Skin of body (tissue), 2 donors: ENCODE measurements around the gene MED13L. TPM values are rescaled to one million over a fixed set of nuclear protein-coding genes. Genes with fewer than 3 reads are reported as not detected.

Experiments
- DNase-seq: peaks from one replicate; lab custom pipeline; 2025; lab: John Stamatoyannopoulos, UW
- total RNA-seq: library from RNA; depleted of rRNA; stranded (reverse); fragments of >200 nt; gene quantifications from one replicate; pipeline ENCODE4 v1.2.3, GENCODE V29; 2014

Gene MED13L
- total RNA-seq, 1 donor from 2014 or later, result 171 TPM

DNA sequence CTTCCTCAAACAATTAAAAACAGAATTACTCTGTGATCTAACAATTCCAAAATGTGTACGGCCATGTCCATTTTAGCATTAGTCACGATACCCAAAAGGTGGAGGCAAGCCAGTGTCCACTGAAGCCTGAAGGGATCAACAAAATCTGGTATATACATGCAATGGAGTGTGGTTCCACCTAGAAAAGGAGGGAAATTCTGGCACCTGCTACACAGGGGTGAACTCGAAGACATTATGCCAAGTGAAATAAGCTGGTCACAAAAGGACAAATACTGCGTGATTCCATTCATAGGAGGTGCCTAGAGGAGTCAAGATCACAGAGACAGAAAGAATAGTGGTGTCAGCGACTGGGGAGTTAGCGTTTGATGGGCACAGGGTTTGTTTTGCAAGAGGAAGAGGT lies 331.4 kb downstream of the MED13L start:
- no peak for DNase-seq

DNA sequence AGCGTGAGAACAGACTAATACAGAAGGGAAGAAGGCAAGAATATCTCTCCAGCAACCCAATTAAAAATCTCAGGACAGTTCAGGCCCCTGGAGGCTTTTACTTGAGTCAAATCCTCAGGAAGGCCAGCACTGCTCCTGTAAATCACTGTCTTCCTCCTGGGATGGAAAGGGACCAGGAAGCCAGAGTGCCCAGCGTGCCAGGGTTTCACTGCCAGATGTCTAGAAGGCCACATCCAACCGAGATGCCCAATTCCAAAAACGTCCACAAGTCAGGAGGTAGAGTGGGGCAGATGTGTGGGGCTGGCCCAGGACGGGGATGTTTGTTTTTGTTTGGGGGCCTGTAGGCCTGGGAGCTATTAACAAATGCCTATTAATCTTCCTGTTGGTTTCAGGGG lies 332.0 kb downstream of the MED13L start:
- DNase-seq, result no peak

DNA sequence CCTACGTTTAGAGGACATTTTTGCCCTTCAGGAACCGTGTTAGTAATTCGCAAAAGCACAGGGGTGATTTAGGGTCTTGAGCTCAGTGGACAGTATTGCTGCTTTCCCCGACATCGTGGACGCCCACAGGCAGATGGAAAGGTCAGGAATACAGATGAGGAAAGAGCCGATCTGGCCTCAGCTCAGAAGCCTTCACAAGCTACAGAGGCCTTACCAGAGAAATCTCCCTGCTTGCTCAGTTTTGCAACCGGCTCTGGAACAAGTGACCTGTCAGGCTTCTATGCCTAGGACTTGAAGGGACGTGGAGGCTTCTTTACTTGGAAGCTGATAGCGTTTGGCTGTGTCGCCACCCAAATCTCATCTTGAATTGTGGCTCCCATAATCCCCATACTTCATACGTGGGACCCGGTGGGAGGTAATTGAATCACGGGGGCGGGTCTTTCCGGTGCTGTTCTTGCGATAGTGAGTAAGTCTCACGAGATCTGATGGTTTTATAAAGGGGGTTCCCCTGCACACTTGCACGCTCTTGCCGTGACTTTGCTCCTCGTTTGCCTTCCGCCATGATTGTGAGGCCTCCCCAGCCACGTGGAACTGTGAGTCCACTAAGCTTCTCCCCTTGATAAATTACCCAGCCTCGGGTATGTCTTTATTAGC lies 332.5 kb downstream of the MED13L start:
- no peak for DNase-seq

DNA sequence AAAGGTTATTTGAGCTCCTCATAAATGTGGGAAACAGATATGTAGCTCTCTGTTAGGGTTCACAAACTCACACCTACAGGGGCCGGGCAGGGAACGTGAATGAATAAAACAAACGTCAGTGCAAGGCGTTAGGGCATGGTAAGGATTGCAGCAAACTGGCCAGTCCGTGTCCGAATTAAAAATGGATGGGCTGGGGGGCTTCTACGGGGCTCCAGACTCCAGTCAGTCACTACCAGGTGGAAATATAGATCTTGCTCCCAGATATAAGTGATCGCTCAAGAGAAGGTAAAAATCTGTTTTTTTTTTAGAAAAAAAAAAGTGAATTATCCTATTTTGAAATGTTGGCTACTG lies 333.1 kb downstream of the MED13L start:
- no peak for DNase-seq

DNA sequence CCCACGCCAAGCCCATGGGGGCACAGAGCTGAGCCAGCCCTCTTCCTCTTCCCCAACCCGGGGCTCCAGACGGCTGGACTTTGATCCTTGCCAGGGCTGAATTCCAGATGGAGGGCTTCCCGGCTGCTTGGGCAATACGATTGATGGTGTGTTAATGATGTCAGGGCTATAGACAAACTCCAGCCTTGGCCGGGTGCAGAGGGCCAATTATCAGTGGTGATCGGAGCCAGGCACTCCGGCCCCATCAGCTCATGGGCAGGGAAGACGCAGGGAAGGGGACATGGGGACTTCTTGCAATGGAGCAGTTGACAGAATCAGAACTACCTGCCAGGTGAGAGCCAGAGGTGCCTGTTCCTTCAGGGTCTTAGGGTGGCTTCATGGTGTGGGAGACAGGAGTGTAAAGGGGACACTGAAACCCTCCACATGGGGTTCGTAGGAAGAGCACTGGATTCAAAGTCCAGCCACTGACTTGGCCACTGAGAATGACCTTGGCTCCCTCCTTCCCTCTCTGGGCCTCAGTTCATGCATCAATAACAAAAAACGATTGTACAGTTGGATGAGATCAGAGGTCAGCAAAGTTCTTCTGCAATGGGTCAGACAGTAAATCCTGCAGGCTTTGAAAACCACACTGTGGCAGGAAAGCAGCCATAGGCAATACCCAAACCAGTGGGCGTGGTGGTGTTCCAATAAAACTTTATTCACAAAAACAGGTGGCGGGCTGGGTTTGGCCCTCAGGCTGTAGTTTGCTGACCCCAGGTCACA lies 333.7 kb downstream of the MED13L start:
- no peak for DNase-seq

DNA sequence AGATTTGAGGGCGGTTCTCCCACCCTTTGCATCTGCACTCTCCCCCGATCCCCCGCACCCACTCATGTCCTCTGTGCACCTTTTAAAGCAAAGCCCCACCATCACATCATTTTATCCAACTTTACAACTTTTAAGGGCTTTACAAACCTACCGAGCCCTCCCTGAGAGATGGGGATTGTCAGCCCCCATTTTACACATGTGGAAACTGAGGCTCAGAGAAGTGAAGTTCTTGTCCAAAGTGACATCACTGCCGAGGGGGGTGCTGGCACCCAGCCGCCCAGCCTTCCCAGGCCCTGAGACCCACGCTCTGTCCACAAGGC lies 334.2 kb downstream of the MED13L start:
- DNase-seq, result no peak

DNA sequence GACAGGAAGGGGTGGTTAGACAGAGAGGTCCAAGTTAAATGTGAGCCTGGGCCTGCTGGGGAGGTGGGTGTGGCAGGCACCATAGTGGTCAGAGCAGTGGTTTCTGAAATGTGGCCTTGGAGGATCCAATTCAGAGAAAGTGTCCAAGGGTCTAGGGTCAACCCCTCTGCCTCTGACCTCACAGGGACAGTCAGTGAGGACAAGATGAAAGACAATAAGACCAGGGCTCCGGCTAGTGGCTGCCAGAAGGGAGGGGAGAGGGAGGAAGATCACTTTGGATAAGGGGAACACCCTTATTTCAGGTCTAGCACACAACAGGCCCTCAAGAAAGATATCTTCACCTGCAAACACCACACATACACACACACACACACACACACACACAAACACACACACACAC lies 335.1 kb downstream of the MED13L start:
- no peak for DNase-seq

DNA sequence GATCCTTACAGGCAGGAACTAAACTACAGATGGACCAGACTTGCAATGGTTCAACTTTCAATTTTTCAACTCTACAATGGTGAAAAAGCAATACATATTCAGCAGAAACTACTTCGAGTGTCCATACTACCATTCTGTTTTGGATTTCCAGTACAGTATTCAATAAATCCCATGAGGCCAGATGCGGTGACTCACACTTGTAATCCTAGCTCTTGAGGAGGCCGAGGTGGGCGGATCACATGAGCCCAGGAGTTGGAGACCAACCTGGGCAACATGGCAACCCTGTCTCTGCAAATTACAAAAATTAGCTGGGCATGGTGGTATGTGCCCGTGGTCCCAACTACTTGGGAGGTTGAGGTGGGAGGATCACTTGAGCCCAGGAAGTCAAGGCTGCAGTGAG lies 336.1 kb downstream of the MED13L start:
- no peak for DNase-seq

DNA sequence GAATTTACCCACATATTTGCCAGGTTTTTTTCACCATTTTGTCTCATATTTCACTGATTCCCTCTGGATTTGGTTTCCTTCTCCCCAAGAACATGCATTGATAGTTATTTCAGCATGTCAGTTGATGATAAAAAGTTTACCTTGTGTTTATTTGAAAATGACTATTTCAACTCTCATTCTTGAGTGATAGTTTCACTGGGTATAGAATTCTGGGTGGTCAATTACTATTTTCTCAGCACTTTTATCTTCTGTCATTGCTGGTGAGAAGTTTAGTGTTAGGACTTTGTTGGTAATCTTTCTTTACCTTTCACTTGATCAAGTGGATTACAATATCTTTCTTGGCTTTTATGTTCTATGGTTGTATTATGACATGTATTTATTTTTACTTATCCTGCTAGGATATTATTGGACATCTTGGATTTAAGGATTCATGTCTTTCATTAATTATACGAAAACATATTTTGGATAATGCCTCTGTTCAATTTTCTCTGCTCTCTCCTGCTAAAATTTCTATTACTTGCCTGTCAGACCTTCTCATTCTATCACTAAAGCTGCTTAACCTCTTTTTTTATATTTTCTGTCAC lies 338.6 kb downstream of the MED13L start:
- no peak for DNase-seq

DNA sequence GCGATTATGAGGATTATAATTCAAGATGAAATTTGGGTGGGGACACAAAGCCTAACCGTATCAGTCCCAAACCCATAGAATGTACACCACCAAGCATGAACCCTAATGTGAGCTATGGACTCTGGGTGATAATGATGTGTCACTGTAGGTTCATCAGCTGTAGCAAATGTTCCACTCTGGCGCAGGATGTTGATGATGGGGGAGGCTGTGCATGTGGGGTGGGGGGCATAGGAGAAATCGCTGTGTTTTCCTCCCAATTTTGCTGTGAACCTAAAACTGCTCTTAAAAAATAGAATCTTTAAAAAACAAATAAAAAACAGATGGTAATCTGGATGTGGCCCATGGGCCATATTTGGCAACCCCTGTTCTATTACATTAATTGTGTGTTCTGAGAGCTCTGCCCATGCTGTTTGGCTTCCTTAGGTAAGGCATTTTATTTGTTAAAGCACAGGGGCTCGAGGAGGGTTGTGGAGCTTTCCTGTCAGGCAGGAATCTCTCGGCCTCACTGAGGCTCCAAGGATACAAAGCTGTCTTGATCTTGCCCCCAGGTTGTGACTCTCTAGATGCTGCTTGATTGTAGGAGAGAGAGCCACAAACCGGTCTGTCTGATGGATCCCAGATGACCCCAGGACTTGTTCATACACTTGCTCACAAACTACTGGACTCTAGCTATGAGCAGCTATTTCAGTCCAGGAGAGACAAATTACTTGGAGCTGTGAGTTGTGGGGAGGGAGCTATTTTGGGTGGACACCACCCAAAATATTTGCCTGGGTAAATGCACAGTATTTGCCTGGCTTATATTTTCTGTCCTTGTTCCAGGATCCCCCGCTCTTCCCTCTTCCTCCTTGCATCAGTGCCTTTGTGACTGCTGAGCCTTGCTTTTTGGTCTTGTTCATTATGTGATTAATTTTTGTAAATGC lies 340.2 kb downstream of the MED13L start:
- no peak for DNase-seq

DNA sequence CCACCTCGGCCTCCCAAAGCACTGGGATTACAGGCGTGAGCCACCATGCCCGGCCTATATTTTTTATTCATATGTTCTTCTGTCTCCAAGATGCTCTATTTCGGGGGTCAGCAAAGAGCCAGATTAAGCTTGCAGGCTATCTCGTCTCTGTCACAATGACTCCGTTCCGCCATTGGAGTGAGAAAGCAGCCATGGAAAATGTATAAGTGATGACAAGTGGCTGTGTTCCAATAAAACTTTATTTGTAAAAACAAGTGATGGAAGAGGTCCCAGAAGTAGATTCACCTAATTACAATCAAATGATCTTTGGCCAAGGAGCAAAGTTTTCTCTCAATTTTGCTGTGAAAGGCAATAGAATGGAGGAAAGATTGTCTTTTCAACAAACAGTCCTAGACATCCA lies 342.6 kb downstream of the MED13L start:
- no peak for DNase-seq

DNA sequence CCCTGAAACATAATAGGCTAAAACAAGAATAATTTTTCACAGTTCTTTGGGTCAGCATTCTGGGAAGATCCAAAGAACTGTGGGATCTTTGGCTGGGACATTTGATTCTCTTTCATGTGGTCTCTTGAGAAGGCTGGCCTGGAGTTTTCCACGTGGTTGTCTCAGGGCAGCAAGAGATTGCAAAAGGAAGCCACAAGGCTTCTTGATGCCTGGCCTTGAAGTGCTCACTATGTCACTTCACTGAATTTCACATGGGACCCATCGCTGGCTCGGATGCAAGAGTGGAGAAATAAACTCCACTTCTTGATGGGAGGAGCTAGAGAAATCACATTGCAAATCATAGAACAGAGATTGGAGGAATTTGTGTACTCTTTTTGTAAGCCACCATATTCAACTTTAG lies 343.4 kb downstream of the MED13L start:
- DNase-seq, result no peak

DNA sequence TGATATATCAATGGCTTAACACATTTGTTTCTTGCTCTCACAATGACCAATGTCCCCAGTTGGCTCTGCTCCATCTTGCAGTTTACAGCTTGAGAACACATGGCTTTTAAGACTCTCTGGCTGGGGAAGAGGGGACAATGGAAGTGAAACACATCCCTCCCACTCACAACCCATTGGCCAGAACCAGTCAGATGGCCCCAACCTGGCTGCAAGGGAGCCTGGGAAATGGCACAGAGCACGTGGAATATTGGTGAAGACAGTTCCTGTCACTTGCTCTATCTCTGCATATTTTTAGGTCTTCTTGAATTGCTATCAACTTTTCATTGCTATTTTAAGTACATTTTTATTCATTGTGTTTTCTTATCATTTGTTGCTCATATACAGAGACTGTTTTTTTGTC lies 345.4 kb downstream of the MED13L start:
- no peak for DNase-seq

DNA sequence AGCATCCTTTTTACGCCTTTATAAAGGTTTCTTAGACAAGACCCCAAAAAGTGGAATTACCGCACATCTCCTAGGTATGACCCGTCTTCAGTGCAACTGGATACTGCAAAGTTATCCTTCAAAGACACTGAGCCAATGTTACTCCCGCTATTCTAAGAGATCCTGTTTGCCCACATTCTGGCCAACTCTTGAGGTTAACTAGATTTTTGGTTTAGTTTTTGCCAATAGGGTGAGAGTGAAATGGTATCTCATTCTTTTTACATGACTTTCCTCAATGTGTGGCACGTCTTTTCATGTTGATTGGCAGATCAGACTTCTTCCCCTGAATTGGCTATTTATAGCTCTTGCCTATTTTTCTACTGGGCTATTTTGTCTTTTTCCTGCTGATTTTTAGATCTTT lies 347.2 kb downstream of the MED13L start:
- no peak for DNase-seq

DNA sequence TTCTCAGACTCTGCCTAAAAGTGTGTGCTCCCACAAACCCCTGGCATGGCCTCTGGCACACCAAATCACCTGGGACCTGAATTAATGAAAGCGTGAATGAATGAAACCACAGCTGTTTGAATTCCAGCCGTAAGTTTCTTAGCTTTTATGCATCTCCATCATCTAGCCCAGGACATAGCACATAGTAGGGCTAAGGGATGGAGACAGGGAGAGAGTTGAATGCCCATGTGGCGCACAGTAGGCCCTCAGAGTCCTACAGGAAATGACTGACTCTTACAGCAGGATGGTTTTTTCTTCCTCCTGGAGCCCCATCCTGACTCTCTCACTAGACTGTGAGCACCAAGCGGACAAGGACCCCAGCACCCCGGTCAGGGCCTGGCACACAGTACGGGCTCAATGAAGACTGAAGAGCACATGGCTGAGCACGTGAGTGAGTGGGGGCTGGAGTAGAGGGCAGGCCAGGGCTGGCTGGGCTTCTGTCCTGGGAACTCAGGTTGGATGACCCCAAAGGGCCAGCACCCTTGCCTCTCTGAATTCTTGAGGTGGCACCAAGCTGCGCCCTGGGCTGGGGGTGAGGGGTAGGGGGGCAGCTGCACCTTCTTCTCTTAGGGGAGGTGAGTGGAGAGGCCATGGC lies 351.3 kb downstream of the MED13L start:
- DNase-seq, result no peak

DNA sequence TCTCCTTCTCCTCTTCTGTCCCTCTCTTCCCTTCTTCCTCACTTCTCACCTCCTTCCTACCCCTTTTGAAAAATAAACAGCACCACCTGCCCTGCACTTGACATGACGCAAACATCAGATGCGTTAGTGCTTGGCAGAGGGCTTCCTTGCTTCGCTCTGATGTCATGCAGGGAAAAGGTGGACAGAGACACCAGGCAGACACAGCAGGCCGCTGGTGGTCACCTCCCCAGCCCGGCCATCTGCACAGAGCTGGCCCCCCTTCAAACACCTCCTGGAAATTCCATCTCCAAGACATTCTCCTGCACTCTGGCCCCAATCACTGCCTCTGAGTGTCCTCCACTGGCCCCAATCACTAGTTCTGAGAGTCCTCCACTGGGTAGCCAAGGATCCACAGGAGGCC lies 353.6 kb downstream of the MED13L start:
- no peak for DNase-seq

DNA sequence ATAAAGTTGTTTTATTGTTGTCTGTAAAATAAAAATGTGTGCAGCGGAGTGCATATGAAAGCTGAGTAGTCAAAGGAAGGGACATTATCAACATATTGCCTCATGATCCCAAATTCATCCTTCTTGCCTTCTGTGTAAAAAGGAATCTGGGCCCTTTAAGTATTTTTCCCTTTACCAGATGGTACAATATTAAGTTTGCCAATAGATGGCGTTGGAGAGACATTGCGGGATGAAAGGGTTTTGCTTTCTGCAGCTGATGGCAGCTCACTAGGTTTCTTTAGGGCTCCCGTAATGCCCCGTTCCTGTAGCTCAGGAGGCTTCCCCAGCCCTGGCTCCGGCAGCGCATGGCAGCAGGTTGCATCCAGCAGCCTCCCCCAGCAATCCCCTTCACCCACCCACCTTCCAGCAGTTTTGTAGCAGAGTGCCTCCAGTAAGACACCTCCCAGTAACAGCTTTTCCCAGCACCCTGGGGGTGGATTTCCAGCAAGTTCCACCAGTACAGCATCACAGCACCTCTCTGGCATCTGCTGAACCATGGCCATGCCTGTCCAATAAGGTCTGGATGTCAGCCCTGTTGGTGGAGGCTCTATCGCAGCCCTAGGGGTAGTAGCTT lies 354.4 kb downstream of the MED13L start:
- no peak for DNase-seq

DNA sequence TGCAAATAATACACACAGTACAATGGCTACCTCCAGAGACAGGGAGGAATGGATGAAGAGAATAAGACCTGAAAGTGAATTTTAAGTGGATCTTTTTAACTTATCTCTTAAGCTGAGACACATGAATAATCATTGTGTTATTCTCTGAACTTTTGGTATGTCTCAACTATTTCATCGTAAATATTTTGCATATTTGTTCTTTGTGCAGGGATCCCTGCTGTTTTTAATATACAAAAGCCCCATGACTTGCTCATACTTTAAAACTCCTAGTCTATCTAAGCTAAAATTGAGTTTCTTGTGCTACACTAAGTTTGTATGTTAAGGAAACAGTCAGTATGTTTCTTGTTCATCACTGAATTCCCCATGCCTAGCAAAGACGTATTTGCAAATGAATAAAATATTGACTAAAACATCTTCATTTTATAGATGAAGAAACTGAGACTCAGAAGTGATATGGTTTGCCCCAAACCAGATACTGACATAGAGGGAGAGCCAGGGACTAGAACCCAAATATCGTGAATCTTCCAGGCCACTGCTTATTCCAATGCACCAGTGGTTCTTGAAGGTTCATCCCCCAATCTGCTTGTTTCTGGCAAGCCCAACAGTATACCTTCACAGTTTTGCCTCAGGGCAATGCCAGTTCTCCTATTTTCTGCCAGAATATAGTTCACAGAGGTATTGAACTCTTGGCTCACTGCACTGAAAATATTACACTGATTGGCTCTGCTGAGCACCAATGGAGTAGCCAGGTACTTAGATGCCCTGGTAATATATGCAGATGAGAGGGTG lies 356.9 kb downstream of the MED13L start:
- no peak for DNase-seq

DNA sequence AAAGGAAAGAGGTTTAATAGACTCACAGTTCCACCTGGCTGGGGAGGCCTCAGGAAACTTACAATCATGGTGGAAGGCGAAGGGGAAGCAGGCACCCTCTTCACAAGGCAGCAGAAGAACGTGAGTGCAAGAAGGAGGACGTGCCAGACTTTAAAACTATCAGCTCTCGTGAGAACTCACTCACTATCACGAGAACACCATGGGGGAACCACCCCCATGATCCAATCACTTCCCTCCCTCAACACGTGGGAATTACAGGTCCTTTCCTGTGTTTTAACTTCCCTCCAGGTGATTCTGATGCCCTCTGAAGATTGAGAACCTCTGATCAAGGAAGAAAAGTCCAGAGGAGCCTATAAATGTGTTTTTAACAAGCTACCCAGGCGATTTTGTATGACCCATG lies 358.7 kb downstream of the MED13L start:
- no peak for DNase-seq

DNA sequence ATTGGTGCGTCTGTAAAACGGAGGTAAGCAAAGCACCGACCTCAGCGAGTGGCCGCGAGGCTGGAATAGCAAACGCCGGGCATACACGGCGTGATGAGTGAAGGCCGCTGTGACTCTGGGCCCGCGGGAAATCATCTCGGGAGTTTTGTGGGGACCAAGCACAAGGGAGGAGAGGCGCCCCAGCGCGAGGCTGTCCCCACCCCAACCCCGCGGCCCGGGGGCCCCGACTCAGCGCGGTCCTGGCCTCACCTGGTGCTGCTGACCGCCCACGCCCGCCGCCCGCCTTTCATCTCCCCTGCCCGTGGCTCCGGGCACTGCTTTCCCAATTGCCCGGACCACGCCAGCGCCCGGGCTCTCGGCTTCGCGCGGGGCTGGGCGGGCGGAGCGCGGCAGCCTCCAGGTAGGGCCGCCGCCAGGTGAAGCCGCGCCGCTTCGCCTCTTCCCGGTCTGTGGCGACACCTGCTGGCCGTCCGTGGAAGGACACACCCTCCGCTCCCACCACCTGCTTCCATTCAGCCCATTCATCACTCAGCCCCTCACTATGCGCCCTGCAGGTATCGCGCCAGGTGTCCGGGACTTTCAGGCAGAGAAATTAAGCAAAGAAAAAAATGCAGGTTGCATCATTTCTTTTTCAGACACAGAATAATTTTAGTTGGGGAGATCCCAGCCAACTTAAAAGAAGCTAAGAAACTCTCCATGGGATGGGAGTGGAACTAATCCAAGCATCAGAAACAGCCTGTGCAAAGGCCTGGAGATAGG lies 360.4 kb downstream of the MED13L start:
- no peak for DNase-seq
